ENCODE measurements around the gene KRT27. TPM values are rescaled to one million over a fixed set of nuclear protein-coding genes. Genes with fewer than 3 reads are reported as not detected.

Gene KRT27
- total RNA-seq, 2 donors from 2014 or later = not detected

DNA sequence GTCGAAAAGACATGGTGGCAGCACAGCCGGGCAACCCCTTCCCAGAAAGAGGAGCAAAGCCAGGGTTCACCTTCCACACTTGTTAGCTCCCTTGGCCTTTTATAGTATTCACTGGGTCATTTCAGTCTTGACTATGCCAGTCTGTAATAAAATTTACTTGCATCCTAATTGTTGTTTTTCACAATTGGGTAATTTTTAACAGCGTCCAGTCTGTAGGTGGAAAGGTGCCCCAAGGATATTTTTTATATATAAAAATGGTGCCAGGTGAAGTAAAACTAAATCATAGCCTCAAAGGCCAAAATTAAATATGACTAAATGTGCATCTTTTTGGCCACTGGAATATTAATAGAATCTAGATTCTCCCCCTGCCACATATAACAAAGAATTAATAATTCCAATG, 10.2 kb downstream of the KRT27 start, which contains the start of gene KRT26:
TSS of gene KRT26 (minus strand) at position 101 of the 400 bp plus-strand sequence. CDS start at position 13, 88 bp downstream.
- WGBS, 2 donors = 71 to 74% methylated on average over 3 of the region's 3 CpGs
- TF ChIP-seq, protein P1, sequence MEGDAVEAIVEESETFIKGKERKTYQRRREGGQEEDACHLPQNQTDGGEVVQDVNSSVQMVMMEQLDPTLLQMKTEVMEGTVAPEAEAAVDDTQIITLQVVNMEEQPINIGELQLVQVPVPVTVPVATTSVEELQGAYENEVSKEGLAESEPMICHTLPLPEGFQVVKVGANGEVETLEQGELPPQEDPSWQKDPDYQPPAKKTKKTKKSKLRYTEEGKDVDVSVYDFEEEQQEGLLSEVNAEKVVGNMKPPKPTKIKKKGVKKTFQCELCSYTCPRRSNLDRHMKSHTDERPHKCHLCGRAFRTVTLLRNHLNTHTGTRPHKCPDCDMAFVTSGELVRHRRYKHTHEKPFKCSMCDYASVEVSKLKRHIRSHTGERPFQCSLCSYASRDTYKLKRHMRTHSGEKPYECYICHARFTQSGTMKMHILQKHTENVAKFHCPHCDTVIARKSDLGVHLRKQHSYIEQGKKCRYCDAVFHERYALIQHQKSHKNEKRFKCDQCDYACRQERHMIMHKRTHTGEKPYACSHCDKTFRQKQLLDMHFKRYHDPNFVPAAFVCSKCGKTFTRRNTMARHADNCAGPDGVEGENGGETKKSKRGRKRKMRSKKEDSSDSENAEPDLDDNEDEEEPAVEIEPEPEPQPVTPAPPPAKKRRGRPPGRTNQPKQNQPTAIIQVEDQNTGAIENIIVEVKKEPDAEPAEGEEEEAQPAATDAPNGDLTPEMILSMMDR (IDR thresholded peaks at IDR 0.05) = no peak
- no peak for TF ChIP-seq POLR2A (IDR thresholded peaks at IDR 0.05)
- DNase-seq (no peak), ATAC-seq (no peak)
- no peak within 1 kb of the TSS for H3K27ac ChIP-seq
- intact Hi-C loops (cut with DNase I) = no loop called here
- no peaks in the 10 kb centered on the region for H3K9me3 ChIP-seq
- no peaks in the 10 kb centered on the region for H3K27me3 ChIP-seq
- no peaks in the 10 kb centered on the region for H3K36me3 ChIP-seq (replicated peaks in 1 of 2; ENCODE audit: insufficient read depth in 1 of 2, low read depth in 2 of 2)
- no peaks in the 10 kb centered on the region for H3K4me1 ChIP-seq
- no peak within 1 kb of the TSS for H3K4me3 ChIP-seq

DNA sequence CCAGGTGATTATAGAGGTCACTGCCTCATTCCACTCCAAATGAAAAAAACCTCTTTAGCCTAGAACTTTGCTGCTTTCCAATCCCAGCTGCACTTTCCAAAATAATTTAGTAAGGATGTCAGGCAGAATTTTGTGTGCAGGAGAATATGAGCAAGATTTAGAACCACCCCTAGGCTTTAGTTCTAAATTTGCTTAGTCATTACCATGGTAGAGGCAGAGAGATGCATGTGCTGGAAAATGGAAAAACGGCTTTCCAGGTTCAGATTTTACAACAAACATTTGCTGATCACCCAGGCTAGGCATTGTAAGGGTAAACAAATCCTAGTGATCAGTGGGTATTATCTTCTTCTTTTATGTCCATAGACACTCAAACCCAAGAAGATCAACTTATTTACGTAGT, 16.7 kb downstream of the KRT27 start:
- H3K27me3 ChIP-seq = no peaks in the 10 kb centered on the region

GRCh38 chr17:40763752-40764151, 18.6 kb downstream of the KRT27 start:
- H3K4me1 ChIP-seq = no peaks in the 10 kb centered on the region
- TF ChIP-seq POLR2A (IDR thresholded peaks at IDR 0.05) = no peak
- TF ChIP-seq, protein P1 (IDR thresholded peaks at IDR 0.05) = no peak
- ATAC-seq (no peak), DNase-seq (no peak)
- no peak overlapping the region for H3K27ac ChIP-seq
- WGBS, 2 donors = 56 to 62% methylated on average over 1 of the region's 1 CpG
- H3K4me3 ChIP-seq = no peak overlapping the region
- no peaks in the 10 kb centered on the region for H3K36me3 ChIP-seq (replicated peaks in 1 of 2; ENCODE audit: insufficient read depth in 1 of 2, low read depth in 2 of 2)
- no peaks in the 10 kb centered on the region for H3K27me3 ChIP-seq
- peaks cover 0 to 26% (median 0%) of the 10 kb centered on the region in 3 donors for H3K9me3 ChIP-seq
- intact Hi-C loops (cut with DNase I) = no loop called here

More for the DNA sequence above, 16.7 kb downstream of the KRT27 start:
- Histone ChIP-seq H3K9me3 (peaks cover 0 to 18% (median 0%) of the 10 kb centered on the region in 3 donors), H3K4me3 (no peak overlapping the region), H3K27ac (no peak overlapping the region), H3K4me1 (no peaks in the 10 kb centered on the region), H3K36me3 (replicated peaks in 1 of 2; ENCODE audit: insufficient read depth in 1 of 2, low read depth in 2 of 2) (no peaks in the 10 kb centered on the region)
- intact Hi-C loops (cut with DNase I) = no loop called here
- TF ChIP-seq, protein P1 (IDR thresholded peaks at IDR 0.05) = no peak
- no peak for TF ChIP-seq POLR2A (IDR thresholded peaks at IDR 0.05)
- WGBS, 2 donors = 63 to 74% methylated on average over 2 of the region's 2 CpGs
- ATAC-seq = no peak
- no peak for DNase-seq

DNA sequence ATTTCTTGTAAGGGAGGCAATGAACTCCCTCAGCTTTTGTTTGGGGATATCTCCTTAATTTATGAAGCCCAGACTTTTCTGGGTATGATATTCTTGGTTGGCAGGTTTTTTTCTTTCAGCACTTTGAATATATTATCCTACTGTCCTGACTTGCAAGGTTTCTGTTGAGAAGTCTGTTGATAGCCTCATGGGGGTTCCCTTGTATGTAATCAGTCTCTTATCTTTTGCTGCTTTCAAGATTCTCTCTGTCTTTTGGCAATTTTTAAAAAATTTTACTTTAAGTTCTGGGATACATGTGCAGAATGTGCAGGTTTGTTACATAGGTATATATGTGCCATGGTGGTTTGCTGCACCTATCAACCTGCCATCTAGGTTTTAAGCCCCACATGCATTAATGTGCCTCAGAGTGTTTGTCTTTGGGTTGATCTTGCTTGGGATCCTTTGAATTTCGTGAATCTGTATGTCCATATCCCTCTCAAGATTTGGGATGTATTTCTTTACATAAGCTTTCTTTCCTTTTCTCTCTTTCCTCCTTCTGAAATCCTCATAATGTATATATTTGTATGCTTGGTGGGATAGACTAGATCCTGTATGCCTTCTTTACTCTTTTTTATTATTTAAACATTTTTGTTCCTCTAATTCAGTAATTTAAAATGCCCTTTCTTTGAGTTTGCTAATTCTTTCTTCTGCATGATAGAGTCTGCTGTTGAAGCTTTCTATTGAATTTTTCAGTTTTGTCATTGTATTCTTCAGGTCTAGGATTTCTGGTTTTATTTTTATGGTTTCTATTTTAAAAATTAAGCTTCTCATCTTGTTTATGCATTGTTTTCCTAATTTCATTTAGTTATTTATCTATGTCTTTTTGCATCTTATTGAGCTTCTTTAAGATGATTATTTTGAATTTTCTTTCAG, 22.0 kb downstream of the KRT27 start:
- 4 to 17% methylated on average over 1 of the region's 1 CpG for WGBS, 2 donors
- Histone ChIP-seq H3K4me1 (no peaks in the 10 kb centered on the region), H3K36me3 (replicated peaks in 1 of 2; ENCODE audit: insufficient read depth in 1 of 2, low read depth in 2 of 2) (no peaks in the 10 kb centered on the region), H3K4me3 (no peak overlapping the region), H3K27me3 (no peaks in the 10 kb centered on the region), H3K27ac (no peak overlapping the region), H3K9me3 (peaks cover 0 to 26% (median 0%) of the 10 kb centered on the region in 3 donors)
- DNase-seq = no peak
- no peak for ATAC-seq
- TF ChIP-seq POLR2A (IDR thresholded peaks at IDR 0.05) = no peak
- TF ChIP-seq, protein P1 (IDR thresholded peaks at IDR 0.05) = no peak
- intact Hi-C loops (cut with DNase I) = no loop called here

Data from body of pancreas (tissue), 4 donors.